Measurements from ENCODE around the gene RNF10. TPM values are rescaled to one million over a fixed set of nuclear protein-coding genes. Genes with fewer than 3 reads are reported as not detected.
A peak's percentile ranks its signal among the peaks of the same experiment; 100 is the strongest.

RNF10 gene
- total and polyA plus RNA-seq, 11 donors, result 165 to 490 (median 278) TPM

DNA sequence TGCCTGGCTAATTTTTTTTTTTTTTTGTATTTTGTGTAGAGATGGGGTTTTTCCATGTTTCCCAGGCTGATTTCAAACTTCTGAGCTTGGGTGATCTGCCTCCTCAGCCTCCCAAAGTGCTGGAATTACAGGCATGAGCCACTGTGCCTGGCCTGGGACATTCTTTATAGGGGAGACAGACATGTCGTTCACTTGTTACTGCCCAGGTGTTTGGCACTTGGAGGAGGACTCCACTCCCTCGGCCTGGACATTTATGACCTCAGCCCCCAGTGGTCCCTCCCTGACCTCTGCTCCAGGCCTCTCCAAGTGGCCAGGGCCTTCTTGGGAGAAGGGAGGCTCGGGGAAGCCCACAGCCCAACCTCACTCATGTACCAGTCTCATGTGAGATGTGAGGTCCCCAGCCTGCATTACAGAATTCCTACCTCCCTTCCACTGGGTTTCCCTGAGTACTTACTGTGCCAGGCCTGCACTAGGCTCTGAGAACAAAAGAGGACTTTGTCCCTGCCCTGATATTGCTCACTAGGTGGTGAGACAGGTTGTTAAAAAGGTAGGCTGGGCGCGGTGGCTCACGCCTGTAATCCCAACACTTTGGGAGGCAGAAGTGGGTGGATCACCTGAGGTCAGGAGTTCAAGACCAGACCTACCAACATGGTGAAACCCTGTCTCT, 56.7 kb downstream of the RNF10 start:
- 69 to 82% (median 79%) methylated on average over 6 of the region's 6 CpGs for WGBS, 4 donors
- Histone ChIP-seq H3K36me3 (no peaks in the 10 kb centered on the region), H3K4me3 (no peak overlapping the region), H3K9me3 (no peaks in the 10 kb centered on the region), H3K27ac (peak overlapping the region in 1 of 12 donors; percentile 58), H3K4me1 (peaks cover 0 to 15% (median 6%) of the 10 kb centered on the region in 12 donors), H3K27me3 (no peaks in the 10 kb centered on the region)
- DNase-seq (no peak), ATAC-seq (no peak)
- no peak for TF ChIP-seq POLR2A (IDR thresholded peaks at IDR 0.05)
- TF ChIP-seq, protein P1, sequence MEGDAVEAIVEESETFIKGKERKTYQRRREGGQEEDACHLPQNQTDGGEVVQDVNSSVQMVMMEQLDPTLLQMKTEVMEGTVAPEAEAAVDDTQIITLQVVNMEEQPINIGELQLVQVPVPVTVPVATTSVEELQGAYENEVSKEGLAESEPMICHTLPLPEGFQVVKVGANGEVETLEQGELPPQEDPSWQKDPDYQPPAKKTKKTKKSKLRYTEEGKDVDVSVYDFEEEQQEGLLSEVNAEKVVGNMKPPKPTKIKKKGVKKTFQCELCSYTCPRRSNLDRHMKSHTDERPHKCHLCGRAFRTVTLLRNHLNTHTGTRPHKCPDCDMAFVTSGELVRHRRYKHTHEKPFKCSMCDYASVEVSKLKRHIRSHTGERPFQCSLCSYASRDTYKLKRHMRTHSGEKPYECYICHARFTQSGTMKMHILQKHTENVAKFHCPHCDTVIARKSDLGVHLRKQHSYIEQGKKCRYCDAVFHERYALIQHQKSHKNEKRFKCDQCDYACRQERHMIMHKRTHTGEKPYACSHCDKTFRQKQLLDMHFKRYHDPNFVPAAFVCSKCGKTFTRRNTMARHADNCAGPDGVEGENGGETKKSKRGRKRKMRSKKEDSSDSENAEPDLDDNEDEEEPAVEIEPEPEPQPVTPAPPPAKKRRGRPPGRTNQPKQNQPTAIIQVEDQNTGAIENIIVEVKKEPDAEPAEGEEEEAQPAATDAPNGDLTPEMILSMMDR (IDR thresholded peaks at IDR 0.05), result no peak
- intact Hi-C loops (cut with DNase I), result loop anchor here in 1 of 10 donors (10.0 kb wide), 1 partner anchor 494 kb away; no protein-coding TSS in a partner anchor

- no peak for DNase-seq
- TF ChIP-seq POLR2A (IDR thresholded peaks at IDR 0.05), result no peak
- TF ChIP-seq, protein P1 (IDR thresholded peaks at IDR 0.05), result no peak
- peaks cover 0 to 6% (median 0%) of the 10 kb centered on the region in 9 donors for H3K27me3 ChIP-seq
- intact Hi-C loops (cut with DNase I), result loop anchor here in 1 of 10 donors (10.0 kb wide), 1 partner anchor 492 kb away; no protein-coding TSS in a partner anchor
- H3K27ac ChIP-seq, result no peak overlapping the region
- no peak overlapping the region for H3K4me3 ChIP-seq
- H3K36me3 ChIP-seq, result no peaks in the 10 kb centered on the region
- H3K4me1 ChIP-seq, result peaks cover 0 to 15% (median 6%) of the 10 kb centered on the region in 12 donors
- no peak for ATAC-seq
- H3K9me3 ChIP-seq, result no peaks in the 10 kb centered on the region
- WGBS, 4 donors, result 71 to 77% (median 74%) methylated on average over 8 of the region's 8 CpGs
Measured at GRCh38 chr12:120592121-120593049, 58.2 kb downstream of the RNF10 start.

- H3K27me3 ChIP-seq, result peaks cover 0 to 6% (median 0%) of the 10 kb centered on the region in 9 donors
- TF ChIP-seq POLR2A (IDR thresholded peaks at IDR 0.05), result no peak
- TF ChIP-seq, protein P1 (IDR thresholded peaks at IDR 0.05), result no peak
- H3K36me3 ChIP-seq, result no peaks in the 10 kb centered on the region
- no peak overlapping the region for H3K4me3 ChIP-seq
- intact Hi-C loops (cut with DNase I), result loop anchor here in 1 of 10 donors (10.0 kb wide), 1 partner anchor 488 kb away; no protein-coding TSS in a partner anchor
- no peak for DNase-seq
- H3K27ac ChIP-seq, result no peak overlapping the region
- 90 to 98% (median 93%) methylated on average over 3 of the region's 3 CpGs for WGBS, 4 donors
- no peak for ATAC-seq
- H3K4me1 ChIP-seq, result peaks cover 0 to 9% (median 4%) of the 10 kb centered on the region in 12 donors
- no peaks in the 10 kb centered on the region for H3K9me3 ChIP-seq
Measured at GRCh38 chr12:120596901-120597300, 62.7 kb downstream of the RNF10 start.

GRCh38 chr12:120597861-120598260, 63.7 kb downstream of the RNF10 start:
- no peak for DNase-seq
- WGBS, 4 donors, result 70 to 77% (median 71%) methylated on average over 3 of the region's 3 CpGs
- peaks cover 0 to 6% (median 0%) of the 10 kb centered on the region in 9 donors for H3K27me3 ChIP-seq
- H3K9me3 ChIP-seq, result no peaks in the 10 kb centered on the region
- H3K27ac ChIP-seq, result no peak overlapping the region
- no peak for TF ChIP-seq POLR2A (IDR thresholded peaks at IDR 0.05)
- TF ChIP-seq, protein P1 (IDR thresholded peaks at IDR 0.05), result no peak
- no peak for ATAC-seq
- intact Hi-C loops (cut with DNase I), result loop anchor here in 1 of 10 donors (10.0 kb wide), 1 partner anchor 487 kb away; no protein-coding TSS in a partner anchor
- H3K36me3 ChIP-seq, result no peaks in the 10 kb centered on the region
- peaks cover 0 to 9% (median 4%) of the 10 kb centered on the region in 12 donors for H3K4me1 ChIP-seq
- H3K4me3 ChIP-seq, result no peak overlapping the region

Data from heart left ventricle (tissue), 16 donors.